ENCODE data around the gene TMEM116. TPM values are rescaled to one million over a fixed set of nuclear protein-coding genes. Genes with fewer than 3 reads are reported as not detected.

Gene TMEM116
- total and polyA plus RNA-seq, 10 of the 15 experiments (the other 5 are each of a cell fraction or from before 2014, with no cell fraction given), result 6.0 to 25.7 (median 8.5) TPM

- no peak overlapping the region for H3K9ac ChIP-seq (ENCODE audit: control insufficient read depth, insufficient read depth, low read length)
- TF ChIP-seq IRF5 (IDR thresholded peaks at IDR 0.05; ENCODE audit: borderline replicate concordance), result no peak
- TF ChIP-seq ATF7 (IDR thresholded peaks at IDR 0.05; ENCODE audit: low read depth), result no peak
- no peak for TF ChIP-seq GATAD2B (conservative IDR thresholded peaks at IDR 0.05; ENCODE audit: low read depth)
- TF ChIP-seq POLR2A (IDR thresholded peaks at IDR 0.05; ENCODE audit: low read depth, low read length), result no peak
- no peak for TF ChIP-seq BRCA1 (IDR thresholded peaks at IDR 0.05; ENCODE audit: low read depth, low read length)
- no peak for TF ChIP-seq CHD1 (IDR thresholded peaks at IDR 0.05; ENCODE audit: low read depth, low read length)
- TF ChIP-seq CEBPB (IDR thresholded peaks at IDR 0.05; ENCODE audit: borderline replicate concordance in 1 of 2, low read depth in 2 of 2, low read length in 2 of 2), result no peak
- no peak for TF ChIP-seq ZNF217 (IDR thresholded peaks at IDR 0.05)
- no peak for TF ChIP-seq POLR2AphosphoS5 (IDR thresholded peaks at IDR 0.05; ENCODE audit: low read length)
- TF ChIP-seq BCLAF1 (IDR thresholded peaks at IDR 0.05), result no peak
- TF ChIP-seq RELA (IDR thresholded peaks at IDR 0.05; ENCODE audit: borderline replicate concordance, partially characterized antibody), result no peak
- TF ChIP-seq ZNF687 (IDR thresholded peaks at IDR 0.05), result no peak
- H3K9me3 ChIP-seq (replicated peaks; ENCODE audit: control insufficient read depth, insufficient read depth, low read length), result no peaks in the 10 kb centered on the region
- H3K4me1 ChIP-seq (ENCODE audit: control insufficient read depth, insufficient read depth, low read length), result no peaks in the 10 kb centered on the region
- RAD21 ChIA-PET (ENCODE audit: unreplicated experiment), result interaction anchor here (1.0 kb wide), 1 partner anchor 10 kb away, joined by 3 read pairs; no protein-coding TSS in a partner anchor
- no peak for ATAC-seq
- SMC1A ChIA-PET (ENCODE audit: uncharacterized antibody, unreplicated experiment), result interaction anchor here (0.9 to 1.5 kb wide), 2 partner anchors 17 to 88 kb away, joined by 3 read pairs; no protein-coding TSS in a partner anchor
- POLR2A ChIA-PET, result no interaction called here
- intact Hi-C loops (cut with micrococcal nuclease; ENCODE audit: unreplicated experiment) (no loop called here), in situ Hi-C loops (cut with MboI) (no loop called here)
- WGBS (ENCODE audit: insufficient coverage, insufficient replicate concordance, low lambda C conversion rate, missing lambda C conversion rate), result 88% methylated on average over 5 of the region's 5 CpGs
- no peak overlapping the region for H3K27ac ChIP-seq (ENCODE audit: control insufficient read depth, insufficient read depth)
- H2AFZ ChIP-seq (ENCODE audit: control insufficient read depth, low read depth, low read length), result no peak overlapping the region
- H3K4me2 ChIP-seq (ENCODE audit: control insufficient read depth, insufficient read depth), result no peak overlapping the region
- no peaks in the 10 kb centered on the region for H4K20me1 ChIP-seq (ENCODE audit: control insufficient read depth, insufficient read depth)
- no peaks in the 10 kb centered on the region for H3K79me2 ChIP-seq (ENCODE audit: control insufficient read depth, insufficient read depth, low read length)
- CTCF ChIA-PET, result no interaction called here
- no peak for DNase-seq (ENCODE audit: low read depth, low spot score)
- H3K4me3 ChIP-seq, result no peak overlapping the region
- FAIRE-seq, result no peak
- peaks cover 3 to 37% of the 10 kb centered on the region in 2 experiments for H3K36me3 ChIP-seq (ENCODE audit: control insufficient read depth in 2 of 2, insufficient read depth in 2 of 2, low read length in 1 of 2)
- BruUV-seq (replicated peaks), result no TSS peak
- H3K27me3 ChIP-seq (replicated peaks in 1 of 2; ENCODE audit: control insufficient read depth in 2 of 2, insufficient read depth in 2 of 2, low read length in 1 of 2), result no peaks in the 10 kb centered on the region
Observed at GRCh38 chr12:112032292-112032691, 19.3 kb upstream of the TMEM116 start.

Data from GM12878 (cell line).